Measurements from ENCODE around the gene ERG.

The ERG gene

DNA sequence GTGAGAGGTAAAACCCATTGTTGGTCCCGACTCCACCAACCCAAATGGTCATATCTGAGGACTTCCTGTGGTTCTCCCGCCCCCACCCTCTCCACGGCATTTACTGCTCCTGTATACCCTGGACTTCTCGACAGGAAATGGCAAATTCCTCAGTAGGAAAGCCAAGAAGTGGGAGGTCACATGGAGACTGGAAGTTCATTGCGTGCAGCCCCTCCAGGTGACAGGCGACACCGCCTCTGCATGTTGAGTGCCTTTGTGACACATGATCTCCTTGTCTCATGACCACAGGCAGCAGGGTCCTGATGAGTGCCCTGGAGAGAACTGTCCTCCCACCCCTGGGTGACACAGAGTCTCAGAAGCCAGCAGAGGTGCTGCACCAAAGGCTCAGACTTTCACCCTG lies 24.2 kb downstream of the ERG start:
- no peak for DNase-seq (ENCODE audit: extremely low read depth, low read depth)
- TF ChIP-seq, protein P1, sequence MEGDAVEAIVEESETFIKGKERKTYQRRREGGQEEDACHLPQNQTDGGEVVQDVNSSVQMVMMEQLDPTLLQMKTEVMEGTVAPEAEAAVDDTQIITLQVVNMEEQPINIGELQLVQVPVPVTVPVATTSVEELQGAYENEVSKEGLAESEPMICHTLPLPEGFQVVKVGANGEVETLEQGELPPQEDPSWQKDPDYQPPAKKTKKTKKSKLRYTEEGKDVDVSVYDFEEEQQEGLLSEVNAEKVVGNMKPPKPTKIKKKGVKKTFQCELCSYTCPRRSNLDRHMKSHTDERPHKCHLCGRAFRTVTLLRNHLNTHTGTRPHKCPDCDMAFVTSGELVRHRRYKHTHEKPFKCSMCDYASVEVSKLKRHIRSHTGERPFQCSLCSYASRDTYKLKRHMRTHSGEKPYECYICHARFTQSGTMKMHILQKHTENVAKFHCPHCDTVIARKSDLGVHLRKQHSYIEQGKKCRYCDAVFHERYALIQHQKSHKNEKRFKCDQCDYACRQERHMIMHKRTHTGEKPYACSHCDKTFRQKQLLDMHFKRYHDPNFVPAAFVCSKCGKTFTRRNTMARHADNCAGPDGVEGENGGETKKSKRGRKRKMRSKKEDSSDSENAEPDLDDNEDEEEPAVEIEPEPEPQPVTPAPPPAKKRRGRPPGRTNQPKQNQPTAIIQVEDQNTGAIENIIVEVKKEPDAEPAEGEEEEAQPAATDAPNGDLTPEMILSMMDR (IDR thresholded peaks at IDR 0.05; ENCODE audit: low read depth, low read length) = no peak

DNA sequence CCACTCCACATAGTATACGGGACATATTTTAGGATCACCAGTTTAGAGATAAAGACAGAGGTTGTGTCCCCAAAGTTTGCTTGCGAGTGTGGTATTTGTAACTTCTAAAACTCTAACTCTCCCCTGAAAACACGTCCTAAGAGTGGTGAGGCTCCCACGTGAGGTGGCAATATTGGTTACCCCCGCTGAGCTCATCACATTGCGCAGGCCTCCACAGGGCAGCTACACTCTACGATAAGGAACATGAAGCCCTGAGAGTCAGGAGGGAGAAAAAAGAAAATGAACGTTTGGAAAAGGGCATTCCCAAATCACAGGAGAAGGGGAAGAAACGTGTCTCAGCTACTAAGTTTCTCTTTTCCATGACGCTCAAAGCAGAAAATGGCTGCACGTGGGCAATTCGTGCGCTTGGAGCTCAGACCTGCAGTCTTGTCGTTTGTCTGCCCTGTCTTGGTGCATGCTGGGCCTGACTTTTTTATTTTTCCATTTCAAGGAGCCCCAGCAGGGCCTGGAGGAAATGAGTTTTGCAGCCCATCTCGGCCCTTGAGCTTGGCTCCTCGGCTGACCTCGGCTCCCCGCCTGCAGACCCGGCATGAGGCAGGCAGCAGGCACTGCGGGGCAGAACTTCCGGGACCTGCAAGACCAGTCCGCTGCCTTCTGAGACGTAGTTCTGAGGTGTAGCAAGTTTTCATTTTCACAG lies 25.7 kb downstream of the ERG start:
- TF ChIP-seq, protein P1 (IDR thresholded peaks at IDR 0.05; ENCODE audit: low read depth, low read length) = no peak
- no peak for DNase-seq (ENCODE audit: extremely low read depth, low read depth)

DNA sequence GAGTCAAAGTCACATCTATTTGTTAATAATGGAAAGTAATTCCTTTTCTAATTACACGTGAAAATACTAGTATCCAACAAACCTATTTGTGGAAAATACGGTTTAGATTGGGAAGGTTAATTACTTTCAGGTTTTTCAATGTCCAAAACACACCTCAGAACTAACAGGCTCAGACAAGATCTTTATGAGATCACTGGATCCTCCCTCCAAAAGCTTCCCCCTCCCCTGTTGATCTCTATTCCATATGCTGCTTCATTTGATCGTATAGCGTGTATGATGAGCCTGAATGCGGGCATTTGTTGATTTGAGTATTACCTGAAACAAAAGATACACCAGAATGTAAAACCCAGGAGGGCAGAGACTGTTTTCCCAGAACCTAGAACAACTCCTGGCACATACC lies 26.5 kb downstream of the ERG start:
- TF ChIP-seq, protein P1 (IDR thresholded peaks at IDR 0.05; ENCODE audit: low read depth, low read length) = no peak

DNA sequence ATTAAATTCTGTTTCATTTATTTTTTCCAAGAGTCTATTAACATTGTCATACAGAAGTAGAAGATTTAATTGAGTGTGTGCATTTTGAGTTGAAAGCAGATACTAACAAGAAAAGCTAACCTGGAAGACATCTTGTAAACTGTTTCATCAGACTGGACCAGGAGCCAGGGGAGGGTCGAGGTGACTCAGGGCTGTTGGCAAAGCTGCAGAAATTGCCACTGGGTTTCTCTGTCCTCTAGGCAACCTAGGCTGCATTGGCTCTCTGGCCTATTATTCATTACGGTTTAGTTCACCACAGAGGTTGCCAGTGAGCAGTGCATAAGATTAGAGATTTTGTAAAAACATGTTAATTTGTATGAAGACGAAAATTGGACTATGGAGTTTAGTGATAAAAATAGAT lies 27.5 kb downstream of the ERG start:
- no peak for DNase-seq (ENCODE audit: extremely low read depth, low read depth)
- TF ChIP-seq, protein P1 (IDR thresholded peaks at IDR 0.05; ENCODE audit: low read depth, low read length) = no peak

More for the DNA sequence above, 26.5 kb downstream of the ERG start:
- DNase-seq (ENCODE audit: extremely low read depth, low read depth) = no peak

DNA sequence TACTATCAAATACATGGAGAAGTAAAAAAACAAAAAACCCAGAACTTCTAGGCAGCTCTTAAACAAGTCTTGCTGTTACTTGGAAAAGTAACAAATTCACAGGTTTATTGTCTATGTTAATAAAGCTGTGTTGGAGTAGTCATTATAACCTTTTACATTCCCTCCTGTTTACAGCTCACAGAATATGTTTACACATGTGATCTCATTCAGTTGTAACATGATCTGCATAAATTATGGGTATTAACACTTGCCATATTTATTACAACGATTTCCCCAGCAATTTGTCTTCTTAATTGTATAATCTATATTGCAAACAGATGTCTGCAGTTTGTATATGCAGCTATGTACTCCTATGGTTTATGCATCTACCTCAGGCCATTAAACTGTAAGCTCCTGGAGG lies 28.6 kb downstream of the ERG start:
- DNase-seq (ENCODE audit: extremely low read depth, low read depth) = no peak

DNA sequence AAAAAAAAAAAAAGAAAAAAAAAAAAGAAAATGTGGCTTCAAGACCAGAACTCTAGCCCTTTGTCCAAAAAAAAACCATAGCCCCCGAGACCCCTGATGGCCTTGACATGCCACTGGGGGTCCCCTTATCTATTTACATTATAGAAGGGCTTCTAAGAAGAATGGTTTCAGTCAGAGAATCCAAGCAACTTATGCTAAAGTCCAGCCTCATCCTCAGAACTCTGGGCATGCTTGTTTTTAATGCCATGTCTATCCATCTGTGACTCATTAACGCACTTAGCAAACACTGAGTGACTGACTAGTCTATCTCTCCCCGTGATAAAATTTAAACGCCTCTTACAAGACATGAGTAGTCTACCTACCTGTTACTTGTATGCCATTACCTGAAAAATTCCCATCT lies 29.3 kb downstream of the ERG start:
- DNase-seq (ENCODE audit: extremely low read depth, low read depth) = no peak

More for the DNA sequence above, 28.6 kb downstream of the ERG start:
- TF ChIP-seq, protein P1 (IDR thresholded peaks at IDR 0.05; ENCODE audit: low read depth, low read length) = no peak

DNA sequence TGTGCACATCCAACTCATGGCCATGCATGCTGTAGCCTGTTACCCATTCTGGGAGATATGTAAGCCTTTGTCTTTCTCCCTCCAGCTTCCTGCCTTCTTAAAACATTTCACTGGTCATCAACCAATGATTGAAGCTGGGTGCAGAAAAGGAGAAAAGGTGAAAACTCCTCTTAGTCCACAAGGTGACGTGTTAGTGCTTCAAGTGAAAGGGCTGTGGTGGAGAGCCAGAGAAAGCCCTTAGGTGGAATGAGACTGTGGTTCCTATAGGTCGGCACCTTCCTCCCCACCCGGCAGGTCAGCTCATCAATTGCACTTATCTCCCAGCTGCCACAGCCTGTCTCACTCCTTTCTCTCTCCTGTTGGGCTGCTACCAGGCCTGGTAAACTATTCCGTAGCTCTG lies 30.4 kb downstream of the ERG start:
- TF ChIP-seq, protein P1 (IDR thresholded peaks at IDR 0.05; ENCODE audit: low read depth, low read length) = no peak
- DNase-seq (ENCODE audit: extremely low read depth, low read depth) = no peak

More for the DNA sequence above, 29.3 kb downstream of the ERG start:
- TF ChIP-seq, protein P1 (IDR thresholded peaks at IDR 0.05; ENCODE audit: low read depth, low read length) = no peak

Measured in AG09319 (cell line).